Thoracic aorta (tissue), 2 donors: ENCODE data around the gene MICB. TPM values are rescaled to one million over a fixed set of nuclear protein-coding genes. Genes with fewer than 3 reads are reported as not detected.

Experiments
- ATAC-seq: fragments of 150-250 bp; one replicate; pipeline ENCODE4 v1.8.0; 2017; ENCODE audit warnings: low read depth; ENCODE audit not compliant: insufficient number of reproducible peaks, low FRiP score
- DNase-seq: peaks from one replicate; pipeline ENCODE4 v3.0.0-alpha.2; 2020; ENCODE audit warnings: low spot score
- H3K27ac ChIP-seq, 2 donors: fragments of 200-600 bp; sonication (generic); 1 replicate in 1 of 2; 2 replicates in 1 of 2; pipeline ENCODE4 v1.5.1; 2016; ENCODE audit warnings: mild to moderate bottlenecking in 2 of 2, moderate library complexity in 2 of 2
- H3K27me3 ChIP-seq: fragments of 200-600 bp; sonication (generic); replicated peaks from 2 replicates; pipeline ENCODE4 v1.6.0; 2016; ENCODE audit warnings: mild to moderate bottlenecking; ENCODE audit not compliant: insufficient read depth
- H3K36me3 ChIP-seq: fragments of 200-600 bp; sonication (generic); one replicate; pipeline ENCODE4 v1.5.1; 2016
- H3K4me1 ChIP-seq, 2 donors: fragments of 200-600 bp; sonication (generic); 1 replicate in 1 of 2; 2 replicates in 1 of 2; pipeline versions ENCODE4 v1.5.1 to v1.6.0; 2016; ENCODE audit warnings: low read depth in 2 of 2, mild to moderate bottlenecking in 1 of 2; ENCODE audit not compliant: control insufficient read depth in 1 of 2
- H3K4me3 ChIP-seq: fragments of 200-600 bp; sonication (generic); 2 replicates; pipeline ENCODE4 v1.5.1; 2016; ENCODE audit warnings: mild to moderate bottlenecking
- H3K9me3 ChIP-seq: fragments of 200-600 bp; sonication (generic); 2 replicates; pipeline ENCODE4 v1.5.1; 2016
- CTCF ChIP-seq: fragments of 200-600 bp; sonication (generic); IDR thresholded peaks from one replicate; pipeline ENCODE4 v1.5.1; 2019; ENCODE audit warnings: antibody characterized with exemption
- total RNA-seq, 2 donors: library from RNA; depleted of rRNA; stranded (reverse); fragments of >200 nt; gene quantifications; one replicate each; pipeline versions ENCODE4 v1.1.0 to v1.2.3, GENCODE V29; 2016

MICB gene
- total RNA-seq, 2 donors from 2014 or later: 4.1 to 6.6 TPM

- no peak for TF ChIP-seq CTCF
- Histone ChIP-seq H3K4me3 (no peak overlapping the region), H3K9me3 (no peaks in the 10 kb centered on the region), H3K4me1 (peaks cover 0 to 13% of the 10 kb centered on the region in 2 donors), H3K36me3 (no peaks in the 10 kb centered on the region), H3K27me3 (no peaks in the 10 kb centered on the region), H3K27ac (no peak overlapping the region)
- ATAC-seq (no peak), DNase-seq (no peak)
Observed at GRCh38 chr6:31474871-31475286, 23.1 kb upstream of the MICB start.

GRCh38 chr6:31476515-31477139 lies 21.3 kb upstream of the MICB start:
- Histone ChIP-seq H3K9me3 (no peaks in the 10 kb centered on the region), H3K27me3 (no peaks in the 10 kb centered on the region), H3K27ac (no peak overlapping the region), H3K4me1 (peaks cover 0 to 13% of the 10 kb centered on the region in 2 donors), H3K36me3 (no peaks in the 10 kb centered on the region), H3K4me3 (no peak overlapping the region)
- ATAC-seq: no peak
- DNase-seq: no peak
- no peak for TF ChIP-seq CTCF

- TF ChIP-seq CTCF: no peak
- peaks cover 0 to 13% of the 10 kb centered on the region in 2 donors for H3K4me1 ChIP-seq
- no peaks in the 10 kb centered on the region for H3K27me3 ChIP-seq
- no peaks in the 10 kb centered on the region for H3K9me3 ChIP-seq
- DNase-seq: no peak
- no peak overlapping the region for H3K4me3 ChIP-seq
- ATAC-seq: no peak
- H3K27ac ChIP-seq: no peak overlapping the region
- H3K36me3 ChIP-seq: no peaks in the 10 kb centered on the region
Observed at GRCh38 chr6:31477521-31477920, 20.4 kb upstream of the MICB start.

- Histone ChIP-seq H3K9me3 (no peaks in the 10 kb centered on the region), H3K4me1 (peaks cover 0 to 13% of the 10 kb centered on the region in 2 donors), H3K4me3 (no peak overlapping the region), H3K36me3 (no peaks in the 10 kb centered on the region), H3K27ac (no peak overlapping the region), H3K27me3 (no peaks in the 10 kb centered on the region)
- ATAC-seq: no peak
- no peak for DNase-seq
- no peak for TF ChIP-seq CTCF
Observed at GRCh38 chr6:31478186-31478950, 19.6 kb upstream of the MICB start.

GRCh38 chr6:31479151-31479932 lies 18.6 kb upstream of the MICB start:
- no peak overlapping the region for H3K27ac ChIP-seq
- H3K27me3 ChIP-seq: no peaks in the 10 kb centered on the region
- no peak overlapping the region for H3K4me3 ChIP-seq
- peaks cover 0 to 4% of the 10 kb centered on the region in 2 donors for H3K4me1 ChIP-seq
- no peak for DNase-seq
- no peak for TF ChIP-seq CTCF
- no peak for ATAC-seq
- H3K36me3 ChIP-seq: no peaks in the 10 kb centered on the region
- H3K9me3 ChIP-seq: no peaks in the 10 kb centered on the region
